ENCODE data around the gene ART4. TPM values are rescaled to one million over a fixed set of nuclear protein-coding genes. Genes with fewer than 3 reads are reported as not detected.

Gene ART4
- total RNA-seq, 4 donors from 2014 or later = 0.13 to 0.18 TPM; not detected in 2

GRCh38 chr12:14802247-14802646, 41.1 kb downstream of the ART4 start:
- Histone ChIP-seq H3K4me1 (peaks cover 0 to 17% (median 4%) of the 10 kb centered on the region in 4 donors), H3K36me3 (peaks cover 0 to 25% (median 0%) of the 10 kb centered on the region in 3 donors), H3K4me3 (peak overlapping the region; percentile 56 to 92 (median 74)), H3K9me3 (no peaks in the 10 kb centered on the region), H3K27ac (peak overlapping the region in 2 of 4 donors; percentile 89 to 92), H3K27me3 (no peaks in the 10 kb centered on the region)
- no peak for DNase-seq
- TF ChIP-seq POLR2A (IDR thresholded peaks at IDR 0.05) (no peak), CTCF (IDR thresholded peaks at IDR 0.05) (no peak)

GRCh38 chr12:14795028-14795448, 48.3 kb downstream of the ART4 start:
- TF ChIP-seq CTCF (IDR thresholded peaks at IDR 0.05) (no peak), POLR2A (IDR thresholded peaks at IDR 0.05) (no peak)
- Histone ChIP-seq H3K4me1 (no peaks in the 10 kb centered on the region), H3K4me3 (no peak overlapping the region), H3K9me3 (no peaks in the 10 kb centered on the region), H3K27ac (no peak overlapping the region), H3K27me3 (no peaks in the 10 kb centered on the region), H3K36me3 (peaks cover 0 to 95% (median 0%) of the 10 kb centered on the region in 3 donors)
- no peak for DNase-seq

GRCh38 chr12:14785568-14785967, 57.8 kb downstream of the ART4 start:
- no peaks in the 10 kb centered on the region for H3K4me1 ChIP-seq
- no peak overlapping the region for H3K27ac ChIP-seq
- no peak overlapping the region for H3K4me3 ChIP-seq
- no peaks in the 10 kb centered on the region for H3K9me3 ChIP-seq
- H3K27me3 ChIP-seq = no peaks in the 10 kb centered on the region
- no peak for TF ChIP-seq POLR2A (IDR thresholded peaks at IDR 0.05)
- TF ChIP-seq CTCF (IDR thresholded peaks at IDR 0.05) = no peak
- DNase-seq = no peak
- peaks cover 0 to 47% (median 0%) of the 10 kb centered on the region in 3 donors for H3K36me3 ChIP-seq

GRCh38 chr12:14784471-14784870, 58.9 kb downstream of the ART4 start:
- Histone ChIP-seq H3K36me3 (peaks cover 0 to 36% (median 0%) of the 10 kb centered on the region in 3 donors), H3K4me1 (no peaks in the 10 kb centered on the region), H3K9me3 (no peaks in the 10 kb centered on the region), H3K4me3 (no peak overlapping the region), H3K27me3 (no peaks in the 10 kb centered on the region), H3K27ac (no peak overlapping the region)
- TF ChIP-seq CTCF (IDR thresholded peaks at IDR 0.05) = no peak
- TF ChIP-seq POLR2A (IDR thresholded peaks at IDR 0.05) = no peak
- DNase-seq = no peak

- TF ChIP-seq POLR2A (IDR thresholded peaks at IDR 0.05) (no peak), CTCF (IDR thresholded peaks at IDR 0.05) (no peak)
- no peak overlapping the region for H3K27ac ChIP-seq
- no peak overlapping the region for H3K4me3 ChIP-seq
- no peaks in the 10 kb centered on the region for H3K4me1 ChIP-seq
- H3K27me3 ChIP-seq = no peaks in the 10 kb centered on the region
- H3K36me3 ChIP-seq = peaks cover 0 to 19% (median 0%) of the 10 kb centered on the region in 3 donors
- no peaks in the 10 kb centered on the region for H3K9me3 ChIP-seq
- DNase-seq = no peak
Measured at GRCh38 chr12:14782756-14783155, 60.6 kb downstream of the ART4 start.

- no peaks in the 10 kb centered on the region for H3K27me3 ChIP-seq
- TF ChIP-seq CTCF (IDR thresholded peaks at IDR 0.05) = no peak
- TF ChIP-seq POLR2A (IDR thresholded peaks at IDR 0.05) = no peak
- peaks cover 0 to 7% (median 0%) of the 10 kb centered on the region in 3 donors for H3K36me3 ChIP-seq
- DNase-seq = no peak
- no peaks in the 10 kb centered on the region for H3K9me3 ChIP-seq
- H3K4me1 ChIP-seq = no peaks in the 10 kb centered on the region
- no peak overlapping the region for H3K27ac ChIP-seq
- no peak overlapping the region for H3K4me3 ChIP-seq
Measured at GRCh38 chr12:14781563-14781962, 61.8 kb downstream of the ART4 start.

Data from Peyer's patch (tissue), 4 donors.